HepG2 (cell line): ENCODE results near the gene STK25. TPM values are rescaled to one million over a fixed set of nuclear protein-coding genes. Genes with fewer than 3 reads are reported as not detected.

Experiments
- AHDC1 ChIP-seq: sonication (generic); formaldehyde crosslinking; IDR thresholded peaks from 2 replicates; pipeline ENCODE4 v1.5.1; 2020; ENCODE audit warnings: mild to moderate bottlenecking, missing genetic modification reagents, borderline replicate concordance
- GATAD2A ChIP-seq: IDR thresholded peaks from 2 replicates; pipeline ENCODE4 v1.6.1; 2016
- GPBP1L1 ChIP-seq: sonication (generic); formaldehyde crosslinking; IDR thresholded peaks from 2 replicates; pipeline ENCODE4 v1.5.0; 2020; ENCODE audit warnings: mild to moderate bottlenecking, missing genetic modification reagents
- HDAC6 ChIP-seq: fragments of 200-600 bp; sonication (generic); IDR thresholded peaks from 2 replicates; pipeline ENCODE4 v1.7.0; 2017; ENCODE audit warnings: mild to moderate bottlenecking, antibody characterized with exemption, low read length, low read depth
- HNRNPK ChIP-seq: fragments of 200-400 bp; formaldehyde crosslinking; IDR thresholded peaks from 2 replicates; pipeline ENCODE4 v1.6.1; 2018; ENCODE audit warnings: low read length, low read depth, moderate library complexity, mild to moderate bottlenecking; ENCODE audit not compliant: poor library complexity, severe bottlenecking
- HOXA9 ChIP-seq: sonication (generic); formaldehyde crosslinking; IDR thresholded peaks from 2 replicates; pipeline ENCODE4 v1.8.1; 2022; ENCODE audit warnings: missing genetic modification reagents, mild to moderate bottlenecking, moderate library complexity, borderline replicate concordance
- NONO ChIP-seq, 2 experiments: fragments of 450-650 bp in 1 of 2; sonication (generic) in 1 of 2; formaldehyde crosslinking in 1 of 2; IDR thresholded peaks in 1 of 2; conservative IDR thresholded peaks in 1 of 2; 2 replicates each; pipeline versions ENCODE4 v1.6.1 to v1.8.0; 2017 to 2022; ENCODE audit warnings: mild to moderate bottlenecking in 1 of 2, missing genetic modification reagents in 1 of 2, moderate library complexity in 1 of 2
- NRL ChIP-seq: sonication (generic); formaldehyde crosslinking; IDR thresholded peaks from 2 replicates; pipeline ENCODE4 v1.5.0; 2020; ENCODE audit warnings: missing genetic modification reagents, mild to moderate bottlenecking, moderate library complexity, borderline replicate concordance
- RAD51 ChIP-seq: fragments of 450-650 bp; IDR thresholded peaks from 2 replicates; pipeline ENCODE4 v1.6.1; 2016; ENCODE audit warnings: borderline replicate concordance
- SMC3 ChIP-seq: IDR thresholded peaks from 2 replicates; pipeline ENCODE4 v1.6.1; 2011; ENCODE audit warnings: low read length, improper control_type of control experiment
- SOX5 ChIP-seq: IDR thresholded peaks from 2 replicates; pipeline ENCODE4 v1.6.1; 2016; ENCODE audit warnings: borderline replicate concordance
- ZNF484 ChIP-seq: sonication (generic); formaldehyde crosslinking; IDR thresholded peaks from 2 replicates; pipeline ENCODE4 v1.5.1; 2020; ENCODE audit warnings: mild to moderate bottlenecking, low read depth, missing genetic modification reagents, borderline replicate concordance
- ZNF543 ChIP-seq: sonication (generic); formaldehyde crosslinking; IDR thresholded peaks from 2 replicates; pipeline ENCODE4 v1.4.0; 2020; ENCODE audit warnings: mild to moderate bottlenecking, missing genetic modification reagents
- ZNF577 ChIP-seq: sonication (generic); formaldehyde crosslinking; IDR thresholded peaks from 2 replicates; pipeline ENCODE4 v1.4.0; 2020; ENCODE audit warnings: mild to moderate bottlenecking, low read depth, missing genetic modification reagents, borderline replicate concordance
- ZNF629 ChIP-seq: sonication (generic); formaldehyde crosslinking; conservative IDR thresholded peaks from 2 replicates; pipeline ENCODE4 v1.5.0; 2020; ENCODE audit warnings: missing genetic modification reagents
- polyA plus RNA-seq, 8 experiments: library from polyadenylated mRNA; depleted of rRNA in 3 of 8; stranded (reverse) in 7 of 8; unstranded in 1 of 8; fragments of >200 nt; fragmentation: Illumina TruSeq in 4 of 8; extraction: Trizol in 4 of 8; gene quantifications; 2 replicates each; pipeline versions ENCODE4 v1.2.1 to v1.2.3, GENCODE V29; 2011 to 2016; ENCODE audit warnings: low read depth in 4 of 8, missing spikeins in 1 of 8, mixed read lengths in 1 of 8; ENCODE audit not compliant: insufficient read depth in 1 of 8
- total RNA-seq, 5 experiments: library from RNA; depleted of rRNA; stranded (reverse); fragments of >200 nt; fragmentation: Illumina TruSeq; extraction: Trizol; gene quantifications; 2 replicates each; pipeline ENCODE4 v1.2.3, GENCODE V29; 2016; ENCODE audit warnings: low read depth in 1 of 5
- TF ChIP-seq, protein P1 (sequence below), 2 experiments: fragments of 450-650 bp in 1 of 2; sonication (generic) in 1 of 2; formaldehyde crosslinking; IDR thresholded peaks; 2 replicates each; pipeline versions ENCODE4 v1.5.0 to v1.8.0; 2020 to 2022; ENCODE audit warnings: mild to moderate bottlenecking in 1 of 2, missing genetic modification reagents in 1 of 2
- TF ChIP-seq, protein P2 (sequence below): sonication (generic); formaldehyde crosslinking; IDR thresholded peaks from 2 replicates; pipeline ENCODE4 v1.8.1; 2023; ENCODE audit warnings: mild to moderate bottlenecking, moderate library complexity, missing genetic modification reagents

Gene STK25
- total and polyA plus RNA-seq, 2 of the 13 experiments (the other 11 are each of a cell fraction or from before 2014, with no cell fraction given) = 177 to 481 TPM

- TF ChIP-seq GPBP1L1 (CRISPR knock-in tag) (no peak), HDAC6 (no peak), NONO (IDR thresholded peaks at IDR 0.05) (no peak), NONO (CRISPR knock-in tag; conservative IDR thresholded peaks at IDR 0.05) (no peak; the same call in 1 of the 2 replicates), NRL (CRISPR knock-in tag) (0 out of 2 replicates have a peak, but pooled peaks have one; percentile 32), ZNF629 (CRISPR knock-in tag) (no peak), GATAD2A (peak; percentile 57), ZNF484 (no peak; the same call in 1 of the 2 replicates), RAD51 (no peak), SOX5 (CRISPR knock-in tag) (peak; percentile 31; the same call in 1 of the 2 replicates), HNRNPK (no peak), HOXA9 (no peak), ZNF543 (CRISPR knock-in tag) (no peak), ZNF577 (CRISPR knock-in tag) (no peak), SMC3 (peak; percentile 31; the same call in 1 of the 2 replicates), AHDC1 (CRISPR knock-in tag) (no peak)
- TF ChIP-seq, protein P1, sequence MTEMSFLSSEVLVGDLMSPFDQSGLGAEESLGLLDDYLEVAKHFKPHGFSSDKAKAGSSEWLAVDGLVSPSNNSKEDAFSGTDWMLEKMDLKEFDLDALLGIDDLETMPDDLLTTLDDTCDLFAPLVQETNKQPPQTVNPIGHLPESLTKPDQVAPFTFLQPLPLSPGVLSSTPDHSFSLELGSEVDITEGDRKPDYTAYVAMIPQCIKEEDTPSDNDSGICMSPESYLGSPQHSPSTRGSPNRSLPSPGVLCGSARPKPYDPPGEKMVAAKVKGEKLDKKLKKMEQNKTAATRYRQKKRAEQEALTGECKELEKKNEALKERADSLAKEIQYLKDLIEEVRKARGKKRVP (CRISPR knock-in tag; IDR thresholded peaks at IDR 0.05) = no peak
- TF ChIP-seq, protein P2, sequence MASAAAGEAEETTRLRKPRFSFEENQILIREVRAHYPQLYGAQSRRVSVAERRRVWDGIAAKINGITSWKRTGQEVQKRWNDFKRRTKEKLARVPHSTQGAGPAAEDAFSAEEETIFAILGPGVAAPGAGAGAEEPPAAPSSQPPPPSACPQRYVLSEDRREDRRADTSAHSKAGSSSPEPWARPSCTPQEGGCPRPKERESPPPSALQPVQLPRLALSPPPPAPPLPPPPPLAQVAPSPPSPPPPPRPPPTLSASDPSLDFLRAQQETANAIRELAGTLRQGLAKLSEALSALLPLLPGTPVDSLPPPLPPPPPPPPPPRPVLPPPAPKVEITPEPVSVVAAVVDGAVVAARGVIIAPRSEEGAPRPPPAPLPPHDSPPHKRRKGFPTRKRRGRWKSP (CRISPR knock-in tag) = no peak
Observed at GRCh38 chr2:241479026-241479898, 29.1 kb downstream of the STK25 start (continued).
